Measurements from ENCODE around the gene DNAL4.

The DNAL4 gene

GRCh38 chr22:38784035-38784434 lies 9.9 kb downstream of the DNAL4 start:
- DNase-seq = no peak

GRCh38 chr22:38783095-38783615 lies 10.8 kb downstream of the DNAL4 start:
- DNase-seq = no peak

- no peak for DNase-seq
Measured at GRCh38 chr22:38782402-38783094, 11.4 kb downstream of the DNAL4 start.

GRCh38 chr22:38781033-38781432 lies 12.9 kb downstream of the DNAL4 start:
- DNase-seq = no peak

GRCh38 chr22:38777087-38777671 lies 16.8 kb downstream of the DNAL4 start:
- DNase-seq = no peak

- DNase-seq = no peak
Measured at GRCh38 chr22:38776086-38776485, 17.9 kb downstream of the DNAL4 start.

GRCh38 chr22:38775656-38776055 lies 18.3 kb downstream of the DNAL4 start:
- DNase-seq = no peak

- no peak for DNase-seq
Measured at GRCh38 chr22:38774496-38775166, 19.3 kb downstream of the DNAL4 start.

- DNase-seq = no peak
Measured at GRCh38 chr22:38773363-38773946, 20.5 kb downstream of the DNAL4 start.

- no peak for DNase-seq
Measured at GRCh38 chr22:38772623-38772873, 21.4 kb downstream of the DNAL4 start.

- no peak for DNase-seq
Measured at GRCh38 chr22:38770257-38770949, 23.5 kb downstream of the DNAL4 start.

- no peak for DNase-seq
Measured at GRCh38 chr22:38768036-38768435, 25.9 kb downstream of the DNAL4 start.

- no peak for DNase-seq
Measured at GRCh38 chr22:38767313-38767712, 26.6 kb downstream of the DNAL4 start.

GRCh38 chr22:38766076-38766777 lies 27.7 kb downstream of the DNAL4 start:
- DNase-seq = peak in 1 of 4 experiments; percentile 37

GRCh38 chr22:38762551-38762983 lies 31.4 kb downstream of the DNAL4 start:
- no peak for DNase-seq

GRCh38 chr22:38761202-38762162 lies 32.5 kb downstream of the DNAL4 start:
- DNase-seq = no peak

GRCh38 chr22:38760477-38761201 lies 33.3 kb downstream of the DNAL4 start:
- no peak for DNase-seq

GRCh38 chr22:38759005-38759404 lies 34.9 kb downstream of the DNAL4 start:
- no peak for DNase-seq

GRCh38 chr22:38758276-38758945 lies 35.5 kb downstream of the DNAL4 start:
- peak; percentile 15 to 66 (median 46) for DNase-seq

- no peak for DNase-seq
Measured at GRCh38 chr22:38757464-38757757, 36.5 kb downstream of the DNAL4 start.

Data from activated naive CD4-positive, alpha-beta T cell (primary cell).